K562 (cell line): ENCODE measurements around the gene SUCLG1.

Experiments
- BRCA1 ChIP-seq, 2 experiments: fragments of 450-650 bp in 1 of 2; sonication (generic) in 1 of 2; formaldehyde crosslinking in 1 of 2; IDR thresholded peaks; 2 replicates each; pipeline versions ENCODE4 v1.5.0 to v1.6.1; 2017 to 2020; ENCODE audit warnings: mild to moderate bottlenecking in 1 of 2, missing genetic modification reagents in 1 of 2
- EHMT2 ChIP-seq: fragments of 450-650 bp; IDR thresholded peaks from 2 replicates; pipeline ENCODE4 v1.6.1; 2018; ENCODE audit warnings: antibody characterized with exemption
- ESRRB ChIP-seq: fragments of 250-450 bp; sonication (Bioruptor Pico); IDR thresholded peaks from 2 replicates; pipeline ENCODE4 v1.5.0; 2020; ENCODE audit warnings: mild to moderate bottlenecking, moderate library complexity, borderline replicate concordance
- IRF2 ChIP-seq: sonication (generic); formaldehyde crosslinking; IDR thresholded peaks from 2 replicates; pipeline ENCODE4 v1.8.1; 2022; ENCODE audit warnings: mild to moderate bottlenecking, missing genetic modification reagents
- TF ChIP-seq, protein P1 (sequence below): fragments of 250-450 bp; sonication (Bioruptor Pico); IDR thresholded peaks from 2 replicates; pipeline ENCODE4 v1.4.0; 2020; ENCODE audit warnings: mild to moderate bottlenecking
- TF ChIP-seq, protein P2 (sequence below): sonication (generic); formaldehyde crosslinking; IDR thresholded peaks from 2 replicates; pipeline ENCODE4 v1.8.1; 2023; ENCODE audit warnings: mild to moderate bottlenecking, missing genetic modification reagents
- TF ChIP-seq, protein P3 (sequence below): sonication (generic); formaldehyde crosslinking; IDR thresholded peaks from 2 replicates; pipeline ENCODE4 v1.8.0; 2022; ENCODE audit warnings: missing genetic modification reagents, mild to moderate bottlenecking, borderline replicate concordance
- TF ChIP-seq, protein P4 (sequence below): fragments of 250-450 bp; sonication (Bioruptor Pico); IDR thresholded peaks from 2 replicates; pipeline ENCODE4 v1.4.0; 2020

DNA sequence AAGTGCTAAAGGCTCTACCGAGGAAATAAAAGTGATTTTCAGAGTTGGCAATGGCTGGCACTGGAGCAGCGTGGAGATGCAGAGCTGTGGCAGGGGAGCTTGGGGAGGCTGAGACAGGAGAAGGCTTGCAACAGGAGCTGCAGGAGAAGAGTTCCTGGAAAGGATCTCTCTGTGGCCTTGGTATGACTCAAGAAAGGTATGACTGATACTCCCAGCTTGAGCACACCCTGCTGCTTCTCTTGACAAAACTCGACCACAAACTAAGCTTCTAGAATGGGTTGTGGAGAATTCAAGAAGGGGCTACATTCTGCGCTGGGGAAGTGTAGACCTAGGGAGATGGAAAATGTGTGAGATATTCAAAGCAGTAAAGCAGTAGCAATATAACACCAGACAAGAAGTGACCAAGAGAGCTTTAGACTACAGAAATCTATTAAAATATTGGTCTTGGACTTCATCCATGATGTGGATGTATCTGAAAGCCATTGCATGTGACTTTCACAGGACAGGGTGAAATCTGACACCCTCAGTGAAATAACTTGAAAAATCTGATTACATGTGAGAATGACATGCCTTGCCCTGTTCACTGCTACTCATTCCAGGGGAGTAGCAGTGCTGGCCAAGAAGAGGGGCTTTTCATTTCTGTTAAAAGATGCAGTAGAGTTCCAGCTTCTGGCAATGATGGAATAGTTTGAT is 41.5 kb downstream of the SUCLG1 start:
- TF ChIP-seq ESRRB (CRISPR knock-in tag), result no peak
- TF ChIP-seq, protein P1, sequence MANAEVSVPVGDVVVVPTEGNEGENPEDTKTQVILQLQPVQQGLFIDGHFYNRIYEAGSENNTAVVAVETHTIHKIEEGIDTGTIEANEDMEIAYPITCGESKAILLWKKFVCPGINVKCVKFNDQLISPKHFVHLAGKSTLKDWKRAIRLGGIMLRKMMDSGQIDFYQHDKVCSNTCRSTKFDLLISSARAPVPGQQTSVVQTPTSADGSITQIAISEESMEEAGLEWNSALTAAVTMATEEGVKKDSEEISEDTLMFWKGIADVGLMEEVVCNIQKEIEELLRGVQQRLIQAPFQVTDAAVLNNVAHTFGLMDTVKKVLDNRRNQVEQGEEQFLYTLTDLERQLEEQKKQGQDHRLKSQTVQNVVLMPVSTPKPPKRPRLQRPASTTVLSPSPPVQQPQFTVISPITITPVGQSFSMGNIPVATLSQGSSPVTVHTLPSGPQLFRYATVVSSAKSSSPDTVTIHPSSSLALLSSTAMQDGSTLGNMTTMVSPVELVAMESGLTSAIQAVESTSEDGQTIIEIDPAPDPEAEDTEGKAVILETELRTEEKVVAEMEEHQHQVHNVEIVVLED (CRISPR knock-in tag), result no peak
- TF ChIP-seq, protein P2, sequence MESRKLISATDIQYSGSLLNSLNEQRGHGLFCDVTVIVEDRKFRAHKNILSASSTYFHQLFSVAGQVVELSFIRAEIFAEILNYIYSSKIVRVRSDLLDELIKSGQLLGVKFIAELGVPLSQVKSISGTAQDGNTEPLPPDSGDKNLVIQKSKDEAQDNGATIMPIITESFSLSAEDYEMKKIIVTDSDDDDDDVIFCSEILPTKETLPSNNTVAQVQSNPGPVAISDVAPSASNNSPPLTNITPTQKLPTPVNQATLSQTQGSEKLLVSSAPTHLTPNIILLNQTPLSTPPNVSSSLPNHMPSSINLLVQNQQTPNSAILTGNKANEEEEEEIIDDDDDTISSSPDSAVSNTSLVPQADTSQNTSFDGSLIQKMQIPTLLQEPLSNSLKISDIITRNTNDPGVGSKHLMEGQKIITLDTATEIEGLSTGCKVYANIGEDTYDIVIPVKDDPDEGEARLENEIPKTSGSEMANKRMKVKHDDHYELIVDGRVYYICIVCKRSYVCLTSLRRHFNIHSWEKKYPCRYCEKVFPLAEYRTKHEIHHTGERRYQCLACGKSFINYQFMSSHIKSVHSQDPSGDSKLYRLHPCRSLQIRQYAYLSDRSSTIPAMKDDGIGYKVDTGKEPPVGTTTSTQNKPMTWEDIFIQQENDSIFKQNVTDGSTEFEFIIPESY (CRISPR knock-in tag), result no peak
- TF ChIP-seq BRCA1 (IDR thresholded peaks at IDR 0.05), result no peak
- no peak for TF ChIP-seq BRCA1 (CRISPR knock-in tag; IDR thresholded peaks at IDR 0.05)
- no peak for TF ChIP-seq IRF2 (CRISPR knock-in tag)
- TF ChIP-seq EHMT2, result no peak
- TF ChIP-seq, protein P3, sequence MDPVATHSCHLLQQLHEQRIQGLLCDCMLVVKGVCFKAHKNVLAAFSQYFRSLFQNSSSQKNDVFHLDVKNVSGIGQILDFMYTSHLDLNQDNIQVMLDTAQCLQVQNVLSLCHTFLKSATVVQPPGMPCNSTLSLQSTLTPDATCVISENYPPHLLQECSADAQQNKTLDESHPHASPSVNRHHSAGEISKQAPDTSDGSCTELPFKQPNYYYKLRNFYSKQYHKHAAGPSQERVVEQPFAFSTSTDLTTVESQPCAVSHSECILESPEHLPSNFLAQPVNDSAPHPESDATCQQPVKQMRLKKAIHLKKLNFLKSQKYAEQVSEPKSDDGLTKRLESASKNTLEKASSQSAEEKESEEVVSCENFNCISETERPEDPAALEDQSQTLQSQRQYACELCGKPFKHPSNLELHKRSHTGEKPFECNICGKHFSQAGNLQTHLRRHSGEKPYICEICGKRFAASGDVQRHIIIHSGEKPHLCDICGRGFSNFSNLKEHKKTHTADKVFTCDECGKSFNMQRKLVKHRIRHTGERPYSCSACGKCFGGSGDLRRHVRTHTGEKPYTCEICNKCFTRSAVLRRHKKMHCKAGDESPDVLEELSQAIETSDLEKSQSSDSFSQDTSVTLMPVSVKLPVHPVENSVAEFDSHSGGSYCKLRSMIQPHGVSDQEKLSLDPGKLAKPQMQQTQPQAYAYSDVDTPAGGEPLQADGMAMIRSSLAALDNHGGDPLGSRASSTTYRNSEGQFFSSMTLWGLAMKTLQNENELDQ (CRISPR knock-in tag), result no peak
- TF ChIP-seq, protein P4, sequence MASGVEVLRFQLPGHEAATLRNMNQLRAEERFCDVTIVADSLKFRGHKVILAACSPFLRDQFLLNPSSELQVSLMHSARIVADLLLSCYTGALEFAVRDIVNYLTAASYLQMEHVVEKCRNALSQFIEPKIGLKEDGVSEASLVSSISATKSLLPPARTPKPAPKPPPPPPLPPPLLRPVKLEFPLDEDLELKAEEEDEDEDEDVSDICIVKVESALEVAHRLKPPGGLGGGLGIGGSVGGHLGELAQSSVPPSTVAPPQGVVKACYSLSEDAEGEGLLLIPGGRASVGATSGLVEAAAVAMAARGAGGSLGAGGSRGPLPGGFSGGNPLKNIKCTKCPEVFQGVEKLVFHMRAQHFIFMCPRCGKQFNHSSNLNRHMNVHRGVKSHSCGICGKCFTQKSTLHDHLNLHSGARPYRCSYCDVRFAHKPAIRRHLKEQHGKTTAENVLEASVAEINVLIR (CRISPR knock-in tag), result no peak
